Measurements from ENCODE around the gene DNAAF2.

The DNAAF2 gene

GRCh38 chr14:49579841-49580240 lies 55.2 kb downstream of the DNAAF2 start:
- H3K4me3 ChIP-seq (ENCODE audit: low read depth, low read length), result no peak overlapping the region
- H3K36me3 ChIP-seq (ENCODE audit: control insufficient read depth, insufficient read depth, low read length), result peaks cover 18% of the 10 kb centered on the region
- H3K27me3 ChIP-seq (ENCODE audit: control insufficient read depth, insufficient read depth, low read length), result no peaks in the 10 kb centered on the region
- H3K4me1 ChIP-seq (ENCODE audit: control insufficient read depth, insufficient read depth, low read length), result peaks cover 7% of the 10 kb centered on the region
- H3K9me3 ChIP-seq (ENCODE audit: control insufficient read depth, insufficient read depth, low read length), result no peaks in the 10 kb centered on the region
- no peak overlapping the region for H3K9ac ChIP-seq (ENCODE audit: low read depth, low read length)

- Histone ChIP-seq H3K9me3 (ENCODE audit: control insufficient read depth, insufficient read depth, low read length) (no peaks in the 10 kb centered on the region), H3K36me3 (ENCODE audit: control insufficient read depth, insufficient read depth, low read length) (peaks cover 6% of the 10 kb centered on the region), H3K27me3 (ENCODE audit: control insufficient read depth, insufficient read depth, low read length) (no peaks in the 10 kb centered on the region), H3K4me3 (ENCODE audit: low read depth, low read length) (no peak overlapping the region), H3K9ac (ENCODE audit: low read depth, low read length) (no peak overlapping the region), H3K4me1 (ENCODE audit: control insufficient read depth, insufficient read depth, low read length) (peaks cover 7% of the 10 kb centered on the region)
Measured at GRCh38 chr14:49578141-49578540, 56.9 kb downstream of the DNAAF2 start.

Data from iPS-15b (cell line).